C4-2B (cell line): ENCODE data around the gene ANGPTL2.

Experiments
- ZFX ChIP-seq: fragments of 450-650 bp; IDR thresholded peaks from 2 replicates; pipeline ENCODE4 v1.6.1; 2017
- TF ChIP-seq, protein P1 (sequence below): fragments of 450-650 bp; conservative IDR thresholded peaks from 2 replicates; pipeline ENCODE4 v1.5.1; 2017; ENCODE audit warnings: mild to moderate bottlenecking

DNA sequence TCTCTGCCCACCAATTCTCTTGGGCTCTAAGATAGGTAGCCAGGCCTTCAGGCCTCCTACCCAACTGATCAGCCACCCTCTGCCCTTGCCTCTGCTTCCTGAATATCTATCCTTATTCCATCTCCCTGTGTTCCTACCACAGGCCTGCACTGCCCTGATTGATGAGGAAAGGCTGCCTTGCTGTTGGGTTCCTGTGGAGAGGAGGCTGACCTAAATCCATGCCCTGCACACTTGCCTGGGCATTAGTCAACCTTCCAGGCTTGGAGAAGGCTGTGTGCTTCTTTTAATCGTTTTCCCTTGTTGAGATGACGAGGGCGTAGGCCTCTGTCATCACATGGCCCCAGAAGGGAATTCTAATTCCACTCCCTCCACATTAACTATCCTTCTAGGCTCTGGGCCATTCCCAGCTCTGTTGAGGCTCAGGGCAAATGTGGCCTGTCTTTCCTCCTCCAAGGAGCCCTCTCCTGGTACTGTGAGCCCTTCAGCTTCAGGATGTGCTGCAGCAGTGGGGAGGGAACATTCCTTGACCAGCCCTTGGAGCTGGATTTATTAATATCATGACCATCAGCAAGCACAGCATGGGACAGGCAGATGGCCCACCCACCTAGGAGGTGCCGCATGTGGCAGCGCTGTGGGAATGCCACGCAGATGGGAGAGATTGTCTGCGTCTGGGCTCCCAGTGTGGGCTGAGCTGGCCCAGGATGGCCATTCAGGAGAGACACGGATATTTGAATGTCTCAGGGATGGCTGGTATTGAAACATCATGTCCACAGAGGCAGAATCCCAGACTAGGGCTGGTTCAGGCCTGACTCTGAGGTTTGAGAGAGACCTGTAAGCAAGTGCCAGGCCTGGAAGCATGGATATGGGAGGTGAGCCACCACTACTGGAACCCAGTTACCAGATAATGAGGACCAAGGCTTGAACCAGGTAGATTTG is 40.9 kb downstream of the ANGPTL2 start:
- TF ChIP-seq, protein P1, sequence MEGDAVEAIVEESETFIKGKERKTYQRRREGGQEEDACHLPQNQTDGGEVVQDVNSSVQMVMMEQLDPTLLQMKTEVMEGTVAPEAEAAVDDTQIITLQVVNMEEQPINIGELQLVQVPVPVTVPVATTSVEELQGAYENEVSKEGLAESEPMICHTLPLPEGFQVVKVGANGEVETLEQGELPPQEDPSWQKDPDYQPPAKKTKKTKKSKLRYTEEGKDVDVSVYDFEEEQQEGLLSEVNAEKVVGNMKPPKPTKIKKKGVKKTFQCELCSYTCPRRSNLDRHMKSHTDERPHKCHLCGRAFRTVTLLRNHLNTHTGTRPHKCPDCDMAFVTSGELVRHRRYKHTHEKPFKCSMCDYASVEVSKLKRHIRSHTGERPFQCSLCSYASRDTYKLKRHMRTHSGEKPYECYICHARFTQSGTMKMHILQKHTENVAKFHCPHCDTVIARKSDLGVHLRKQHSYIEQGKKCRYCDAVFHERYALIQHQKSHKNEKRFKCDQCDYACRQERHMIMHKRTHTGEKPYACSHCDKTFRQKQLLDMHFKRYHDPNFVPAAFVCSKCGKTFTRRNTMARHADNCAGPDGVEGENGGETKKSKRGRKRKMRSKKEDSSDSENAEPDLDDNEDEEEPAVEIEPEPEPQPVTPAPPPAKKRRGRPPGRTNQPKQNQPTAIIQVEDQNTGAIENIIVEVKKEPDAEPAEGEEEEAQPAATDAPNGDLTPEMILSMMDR: no peak
- TF ChIP-seq ZFX: no peak
